Thyroid gland (tissue), 4 donors: ENCODE results near the gene IFT27. TPM values are rescaled to one million over a fixed set of nuclear protein-coding genes. Genes with fewer than 3 reads are reported as not detected.

Source experiments
- DNase-seq, 2 donors: peaks; one replicate each; pipeline ENCODE4 v3.0.0-alpha.2; 2019
- H3K27ac ChIP-seq, 3 donors: fragments of 200-600 bp; sonication (generic); 1 replicate in 2 of 3; 2 replicates in 1 of 3; pipeline ENCODE4 v1.5.1; 2016 to 2019; ENCODE audit warnings: mild to moderate bottlenecking in 1 of 3, moderate library complexity in 1 of 3
- H3K27me3 ChIP-seq: fragments of 200-600 bp; sonication (generic); one replicate; pipeline ENCODE4 v1.5.1; 2019
- H3K36me3 ChIP-seq, 2 donors: fragments of 200-600 bp; sonication (generic); one replicate each; pipeline ENCODE4 v1.5.1; 2016 to 2019
- H3K4me1 ChIP-seq, 2 donors: fragments of 200-600 bp; sonication (generic); one replicate each; pipeline ENCODE4 v1.5.1; 2017 to 2019
- H3K4me3 ChIP-seq, 3 donors: fragments of 200-600 bp; sonication (generic); replicated peaks in 1 of 3; 1 replicate in 2 of 3; 2 replicates in 1 of 3; pipeline ENCODE4 v1.5.1; 2016; ENCODE audit warnings: mild to moderate bottlenecking in 1 of 3
- H3K9me3 ChIP-seq: fragments of 200-600 bp; sonication (generic); one replicate; pipeline ENCODE4 v1.5.1; 2017
- CTCF ChIP-seq, 6 experiments: fragments of 200-600 bp in 3 of 6; fragments of 450-650 bp in 3 of 6; sonication (generic) in 3 of 6; IDR thresholded peaks; one replicate each; pipeline ENCODE4 v1.5.1; 2016 to 2019; ENCODE audit warnings: antibody characterized with exemption in 6 of 6, mild to moderate bottlenecking in 2 of 6, inconsistent platforms in 1 of 6, moderate library complexity in 1 of 6
- POLR2A ChIP-seq, 2 donors: fragments of 450-650 bp; IDR thresholded peaks; one replicate each; pipeline ENCODE4 v1.6.1; 2017; ENCODE audit warnings: antibody characterized with exemption in 2 of 2, mild to moderate bottlenecking in 2 of 2, moderate library complexity in 1 of 2
- WGBS, 2 donors: methylation state at CpG; one replicate each; pipeline ENCODE4 v1.1.5; 2017; 5-methylcytosine and 5-hydroxymethylcytosine counted together
- intact Hi-C: fragments of 100-400 bp; cut with DNase I; formaldehyde crosslinking; loops from one replicate; pipeline ENCODE4 v1.15.1; 2023
- total RNA-seq, 4 donors: library from RNA; depleted of rRNA; stranded (reverse); fragments of >200 nt; gene quantifications; one replicate each; pipeline ENCODE4 v1.2.3, GENCODE V29; 2016

IFT27 gene
- total RNA-seq, 4 donors from 2014 or later = 25.1 to 39.2 (median 36.3) TPM

GRCh38 chr22:36744413-36744765 is 31.5 kb downstream of the IFT27 start:
- DNase-seq = no peak
- no peaks in the 10 kb centered on the region for H3K4me1 ChIP-seq
- no peaks in the 10 kb centered on the region for H3K9me3 ChIP-seq
- H3K4me3 ChIP-seq = no peak overlapping the region
- H3K36me3 ChIP-seq = no peaks in the 10 kb centered on the region
- TF ChIP-seq POLR2A (IDR thresholded peaks at IDR 0.05) (no peak), CTCF (IDR thresholded peaks at IDR 0.05) (no peak)
- H3K27me3 ChIP-seq = no peaks in the 10 kb centered on the region
- H3K27ac ChIP-seq = no peak overlapping the region
- intact Hi-C loops = no loop called here
- 53 to 73% methylated on average over 4 of the region's 4 CpGs for WGBS, 2 donors

GRCh38 chr22:36743591-36744412 is 32.1 kb downstream of the IFT27 start:
- Histone ChIP-seq H3K27me3 (no peaks in the 10 kb centered on the region), H3K27ac (no peak overlapping the region), H3K4me3 (no peak overlapping the region), H3K4me1 (no peaks in the 10 kb centered on the region), H3K36me3 (no peaks in the 10 kb centered on the region), H3K9me3 (no peaks in the 10 kb centered on the region)
- 76 to 79% methylated on average over 10 to 15 of the region's 21 CpGs for WGBS, 2 donors
- intact Hi-C loops = no loop called here
- TF ChIP-seq CTCF (IDR thresholded peaks at IDR 0.05) = no peak
- no peak for TF ChIP-seq POLR2A (IDR thresholded peaks at IDR 0.05)
- DNase-seq = no peak

GRCh38 chr22:36743011-36743410 is 32.9 kb downstream of the IFT27 start:
- Histone ChIP-seq H3K27ac (no peak overlapping the region), H3K36me3 (no peaks in the 10 kb centered on the region), H3K9me3 (no peaks in the 10 kb centered on the region), H3K4me1 (no peaks in the 10 kb centered on the region), H3K4me3 (no peak overlapping the region), H3K27me3 (no peaks in the 10 kb centered on the region)
- DNase-seq = no peak
- TF ChIP-seq POLR2A (IDR thresholded peaks at IDR 0.05) = no peak
- TF ChIP-seq CTCF (IDR thresholded peaks at IDR 0.05) = no peak
- intact Hi-C loops = no loop called here
- WGBS, 2 donors = 71 to 73% methylated on average over 4 of the region's 4 CpGs

- WGBS, 2 donors = 36 to 40% methylated on average over 6 of the region's 6 CpGs
- no peaks in the 10 kb centered on the region for H3K36me3 ChIP-seq
- H3K27ac ChIP-seq = no peak overlapping the region
- H3K27me3 ChIP-seq = no peaks in the 10 kb centered on the region
- intact Hi-C loops = no loop called here
- H3K4me1 ChIP-seq = no peaks in the 10 kb centered on the region
- H3K4me3 ChIP-seq = no peak overlapping the region
- TF ChIP-seq CTCF (IDR thresholded peaks at IDR 0.05) (no peak), POLR2A (IDR thresholded peaks at IDR 0.05) (no peak)
- no peak for DNase-seq
- no peaks in the 10 kb centered on the region for H3K9me3 ChIP-seq
These were observed 34.0 kb downstream of the IFT27 start for GRCh38 chr22:36741968-36742367.

GRCh38 chr22:36741204-36741793 is 34.6 kb downstream of the IFT27 start:
- DNase-seq = no peak
- Histone ChIP-seq H3K4me1 (no peaks in the 10 kb centered on the region), H3K36me3 (no peaks in the 10 kb centered on the region), H3K4me3 (no peak overlapping the region), H3K27ac (no peak overlapping the region), H3K9me3 (no peaks in the 10 kb centered on the region), H3K27me3 (no peaks in the 10 kb centered on the region)
- 78 to 79% methylated on average over 8 of the region's 8 CpGs for WGBS, 2 donors
- TF ChIP-seq CTCF (IDR thresholded peaks at IDR 0.05) (no peak), POLR2A (IDR thresholded peaks at IDR 0.05) (no peak)
- intact Hi-C loops = no loop called here
